ENCODE results near the gene ZNF774. TPM values are rescaled to one million over a fixed set of nuclear protein-coding genes. Genes with fewer than 3 reads are reported as not detected.

Gene ZNF774
- total RNA-seq, 1 donor from 2014 or later = 4.8 TPM

DNA sequence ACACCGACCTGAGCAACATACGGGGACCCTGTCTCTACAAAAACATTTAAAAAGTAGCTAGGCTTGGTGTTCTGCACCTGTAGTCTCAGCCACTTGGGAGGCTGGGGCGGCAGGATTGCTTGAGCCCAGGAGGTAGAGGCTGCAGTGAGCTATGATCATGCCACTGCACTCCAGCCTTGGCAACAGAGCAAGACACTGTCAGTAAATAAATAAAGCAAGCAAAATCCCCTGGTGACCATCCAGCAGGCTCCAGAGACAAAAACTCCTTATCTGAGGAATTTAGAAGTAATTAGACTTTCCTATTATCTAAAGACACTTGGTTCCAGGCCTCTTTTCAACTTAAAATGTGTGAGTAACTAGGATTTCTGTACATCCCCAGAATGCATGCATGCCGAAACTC is 29.5 kb upstream of the ZNF774 start:
- Mint-ChIP-seq H3K27me3 (no peaks in the 10 kb centered on the region), H3K36me3 (no peaks in the 10 kb centered on the region), H3K4me1 (ENCODE audit: unreplicated experiment) (peaks cover 11% of the 10 kb centered on the region), H3K4me3 (no peak overlapping the region), H3K27ac (no peak overlapping the region), H3K9me3 (no peaks in the 10 kb centered on the region)
- peak; percentile 31 for DNase-seq (ENCODE audit: extremely low spot score, unreplicated experiment)
- TF ChIP-seq, protein P1, sequence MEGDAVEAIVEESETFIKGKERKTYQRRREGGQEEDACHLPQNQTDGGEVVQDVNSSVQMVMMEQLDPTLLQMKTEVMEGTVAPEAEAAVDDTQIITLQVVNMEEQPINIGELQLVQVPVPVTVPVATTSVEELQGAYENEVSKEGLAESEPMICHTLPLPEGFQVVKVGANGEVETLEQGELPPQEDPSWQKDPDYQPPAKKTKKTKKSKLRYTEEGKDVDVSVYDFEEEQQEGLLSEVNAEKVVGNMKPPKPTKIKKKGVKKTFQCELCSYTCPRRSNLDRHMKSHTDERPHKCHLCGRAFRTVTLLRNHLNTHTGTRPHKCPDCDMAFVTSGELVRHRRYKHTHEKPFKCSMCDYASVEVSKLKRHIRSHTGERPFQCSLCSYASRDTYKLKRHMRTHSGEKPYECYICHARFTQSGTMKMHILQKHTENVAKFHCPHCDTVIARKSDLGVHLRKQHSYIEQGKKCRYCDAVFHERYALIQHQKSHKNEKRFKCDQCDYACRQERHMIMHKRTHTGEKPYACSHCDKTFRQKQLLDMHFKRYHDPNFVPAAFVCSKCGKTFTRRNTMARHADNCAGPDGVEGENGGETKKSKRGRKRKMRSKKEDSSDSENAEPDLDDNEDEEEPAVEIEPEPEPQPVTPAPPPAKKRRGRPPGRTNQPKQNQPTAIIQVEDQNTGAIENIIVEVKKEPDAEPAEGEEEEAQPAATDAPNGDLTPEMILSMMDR (conservative IDR thresholded peaks at IDR 0.05) = no peak

DNA sequence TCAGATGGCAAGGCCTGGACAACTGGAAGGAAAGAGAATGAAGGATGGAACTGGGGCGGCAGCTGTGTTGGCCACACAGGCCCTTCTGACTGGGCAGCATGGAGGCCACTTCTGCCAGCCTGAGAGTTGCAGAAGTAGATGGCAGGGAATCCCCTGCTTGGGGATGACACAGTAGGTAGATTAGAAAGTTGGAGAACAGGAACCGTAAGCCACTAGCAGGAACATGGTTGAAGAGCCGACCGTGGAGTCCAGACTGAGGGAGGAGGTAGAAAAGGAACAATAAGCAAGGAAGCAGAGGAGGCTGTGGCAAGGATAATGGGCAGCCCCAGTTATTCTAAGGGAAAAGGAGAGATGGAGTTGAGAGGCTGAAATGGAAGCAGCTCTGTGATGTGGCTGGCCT is 26.4 kb upstream of the ZNF774 start:
- H3K9me3 Mint-ChIP-seq = no peaks in the 10 kb centered on the region

DNA sequence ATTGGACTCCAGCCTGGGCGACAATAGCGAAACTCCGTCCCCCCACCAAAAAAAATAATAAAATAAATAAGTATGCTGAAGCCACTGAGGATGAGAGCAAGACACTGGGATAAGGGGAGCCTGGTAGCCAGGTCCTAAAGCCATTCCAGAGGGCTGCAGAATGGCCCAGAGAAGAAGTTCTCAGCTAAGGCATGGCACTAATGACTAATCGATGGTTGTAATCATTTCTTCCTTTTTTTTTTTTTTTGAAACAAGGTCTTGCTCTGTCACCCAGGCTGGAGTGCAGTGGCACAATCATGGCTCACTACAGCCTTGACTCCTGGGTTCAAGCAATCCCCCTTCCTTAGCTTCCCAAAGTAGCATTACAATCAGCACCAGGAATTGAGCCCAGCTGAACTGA is 25.6 kb upstream of the ZNF774 start:
- Mint-ChIP-seq H3K9me3 (no peaks in the 10 kb centered on the region), H3K4me1 (ENCODE audit: unreplicated experiment) (peaks cover 5% of the 10 kb centered on the region), H3K4me3 (no peak overlapping the region), H3K27me3 (no peaks in the 10 kb centered on the region), H3K27ac (no peak overlapping the region), H3K36me3 (no peaks in the 10 kb centered on the region)
- TF ChIP-seq, protein P1 (conservative IDR thresholded peaks at IDR 0.05) = no peak
- no peak for DNase-seq (ENCODE audit: extremely low spot score, unreplicated experiment)

More for the DNA sequence above, 26.4 kb upstream of the ZNF774 start:
- no peak overlapping the region for H3K4me3 Mint-ChIP-seq
- H3K27me3 Mint-ChIP-seq = no peaks in the 10 kb centered on the region
- peaks cover 5% of the 10 kb centered on the region for H3K4me1 Mint-ChIP-seq (ENCODE audit: unreplicated experiment)
- H3K36me3 Mint-ChIP-seq = no peaks in the 10 kb centered on the region
- no peak overlapping the region for H3K27ac Mint-ChIP-seq
- TF ChIP-seq, protein P1 (conservative IDR thresholded peaks at IDR 0.05) = no peak
- DNase-seq (ENCODE audit: extremely low spot score, unreplicated experiment) = no peak

DNA sequence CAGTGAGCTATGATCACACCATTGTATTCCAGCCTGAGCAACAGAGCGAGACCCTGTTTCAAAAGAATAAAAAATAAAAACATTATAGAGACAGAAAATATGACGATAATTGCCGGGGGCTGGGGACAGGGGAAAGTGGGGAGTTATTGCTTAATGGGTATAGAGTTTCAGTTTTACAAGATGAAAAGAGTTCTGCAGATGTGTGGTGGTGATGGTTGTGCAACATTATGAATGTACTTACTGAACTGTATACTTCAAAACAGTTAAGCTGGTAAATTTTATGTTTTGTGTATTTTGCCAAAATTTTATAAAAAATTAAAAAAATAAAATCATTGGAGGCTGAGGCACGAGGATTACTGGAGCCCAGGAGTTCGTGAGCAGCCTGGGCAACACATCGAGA is 24.8 kb upstream of the ZNF774 start:
- no peaks in the 10 kb centered on the region for H3K27me3 Mint-ChIP-seq
- TF ChIP-seq, protein P1 (conservative IDR thresholded peaks at IDR 0.05) = no peak
- H3K9me3 Mint-ChIP-seq = no peaks in the 10 kb centered on the region
- no peaks in the 10 kb centered on the region for H3K36me3 Mint-ChIP-seq
- peaks cover 5% of the 10 kb centered on the region for H3K4me1 Mint-ChIP-seq (ENCODE audit: unreplicated experiment)
- H3K27ac Mint-ChIP-seq = no peak overlapping the region
- no peak for DNase-seq (ENCODE audit: extremely low spot score, unreplicated experiment)
- H3K4me3 Mint-ChIP-seq = no peak overlapping the region

DNA sequence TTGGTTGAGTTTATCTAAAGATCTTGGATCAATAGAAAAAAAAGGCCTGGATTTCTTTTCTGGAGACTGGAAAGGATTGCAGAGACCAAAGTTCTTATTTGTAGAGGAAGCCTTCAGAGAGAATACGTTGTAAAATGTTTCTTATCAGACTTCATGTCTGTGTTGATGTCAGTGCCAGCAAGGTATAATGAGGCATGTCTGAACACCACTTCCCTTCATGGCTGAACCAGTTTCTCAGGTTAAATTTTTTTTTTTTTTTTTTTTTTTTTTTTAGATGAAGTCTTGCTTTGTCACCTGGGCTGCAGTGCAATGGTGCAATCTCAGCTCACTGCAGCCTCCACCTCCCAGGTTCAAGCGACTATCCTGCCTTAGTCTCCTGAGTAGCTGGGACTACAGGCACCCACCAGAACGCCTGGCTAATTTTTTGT is 17.8 kb upstream of the ZNF774 start:
- DNase-seq (ENCODE audit: extremely low spot score, unreplicated experiment) = no peak
- no peaks in the 10 kb centered on the region for H3K36me3 Mint-ChIP-seq
- H3K4me1 Mint-ChIP-seq (ENCODE audit: unreplicated experiment) = peaks cover 4% of the 10 kb centered on the region
- peak overlapping the region; percentile 14 for H3K27ac Mint-ChIP-seq
- no peak overlapping the region for H3K4me3 Mint-ChIP-seq
- no peaks in the 10 kb centered on the region for H3K9me3 Mint-ChIP-seq
- no peaks in the 10 kb centered on the region for H3K27me3 Mint-ChIP-seq
- TF ChIP-seq, protein P1 (conservative IDR thresholded peaks at IDR 0.05) = no peak

DNA sequence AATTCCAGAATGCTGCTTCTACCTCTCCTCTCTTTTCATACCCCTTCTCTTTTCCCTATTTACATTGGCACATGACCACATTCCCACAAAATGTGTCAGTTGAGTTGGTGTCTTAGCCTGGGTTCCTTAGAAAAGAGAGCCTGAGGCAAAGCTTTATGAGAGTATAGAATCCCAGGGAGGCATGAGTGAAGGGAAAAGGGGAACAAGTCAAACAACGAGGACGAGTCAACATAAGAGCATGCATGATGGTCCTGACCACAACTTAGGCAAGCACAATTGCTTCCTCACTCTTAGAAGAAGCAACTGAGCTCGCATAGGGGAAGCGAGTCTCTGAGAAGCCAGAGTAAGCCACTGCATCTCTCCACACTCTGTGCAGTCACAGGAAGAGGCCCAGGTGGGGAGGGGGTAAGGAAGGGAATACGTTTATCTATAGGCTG is 15.4 kb upstream of the ZNF774 start:
- no peaks in the 10 kb centered on the region for H3K9me3 Mint-ChIP-seq
- no peaks in the 10 kb centered on the region for H3K27me3 Mint-ChIP-seq
- no peak overlapping the region for H3K27ac Mint-ChIP-seq
- H3K4me1 Mint-ChIP-seq (ENCODE audit: unreplicated experiment) = no peaks in the 10 kb centered on the region
- no peak for DNase-seq (ENCODE audit: extremely low spot score, unreplicated experiment)
- no peak overlapping the region for H3K4me3 Mint-ChIP-seq
- TF ChIP-seq, protein P1 (conservative IDR thresholded peaks at IDR 0.05) = no peak
- no peaks in the 10 kb centered on the region for H3K36me3 Mint-ChIP-seq

Data from type B pancreatic cell (in vitro differentiated cells).